GM10847 (cell line): ENCODE results near the gene RXRB.

Experiments
- POLR2A ChIP-seq: IDR thresholded peaks from 2 replicates; pipeline ENCODE4 v1.6.1; 2011; ENCODE audit not compliant: insufficient read length; ENCODE audit errors: extremely low read depth

The RXRB gene

DNA sequence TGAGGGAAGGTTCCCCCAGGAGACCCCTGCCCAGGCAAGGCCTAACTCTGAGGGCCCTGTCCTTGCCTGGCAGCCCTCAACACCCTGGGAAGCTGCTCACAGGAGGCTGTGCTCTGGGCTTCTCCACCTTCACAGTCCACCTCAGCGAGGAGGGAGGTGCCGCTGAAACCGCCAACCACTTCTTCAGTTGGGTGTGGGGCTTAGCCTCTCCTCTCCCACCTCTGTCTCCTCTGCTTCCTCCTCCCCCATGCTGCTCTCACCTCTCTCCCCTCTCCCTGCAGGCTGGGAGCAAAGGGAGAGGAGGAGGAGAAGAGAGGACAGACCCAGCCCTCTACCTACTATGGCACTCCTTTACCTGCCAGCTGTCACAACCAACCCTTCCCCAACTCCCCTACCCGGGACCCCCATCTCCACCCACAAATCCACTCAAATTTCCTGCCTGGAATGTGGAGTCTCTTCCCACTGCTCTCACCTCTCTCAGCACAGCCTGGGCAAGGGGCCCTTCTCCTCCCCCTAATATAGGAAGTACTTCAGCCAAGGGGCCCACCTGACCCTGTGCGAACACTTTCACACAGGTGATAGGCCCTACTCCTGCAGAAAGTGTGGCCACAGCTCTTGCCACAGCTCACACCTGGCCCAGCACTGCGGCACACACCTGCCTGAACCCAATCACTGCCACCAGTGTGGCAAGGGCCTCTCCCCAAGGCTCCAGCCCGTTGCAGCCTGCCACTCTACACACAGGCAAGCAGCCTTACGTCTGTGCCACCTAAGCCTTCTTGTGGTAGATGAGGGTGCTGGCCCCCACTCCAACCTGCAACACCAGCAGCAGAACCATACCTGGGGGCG, 15.0 kb upstream of the RXRB start:
- no peak for TF ChIP-seq POLR2A

- TF ChIP-seq POLR2A = no peak
These were observed 13.5 kb upstream of the RXRB start for GRCh38 chr6:33213989-33214335.

DNA sequence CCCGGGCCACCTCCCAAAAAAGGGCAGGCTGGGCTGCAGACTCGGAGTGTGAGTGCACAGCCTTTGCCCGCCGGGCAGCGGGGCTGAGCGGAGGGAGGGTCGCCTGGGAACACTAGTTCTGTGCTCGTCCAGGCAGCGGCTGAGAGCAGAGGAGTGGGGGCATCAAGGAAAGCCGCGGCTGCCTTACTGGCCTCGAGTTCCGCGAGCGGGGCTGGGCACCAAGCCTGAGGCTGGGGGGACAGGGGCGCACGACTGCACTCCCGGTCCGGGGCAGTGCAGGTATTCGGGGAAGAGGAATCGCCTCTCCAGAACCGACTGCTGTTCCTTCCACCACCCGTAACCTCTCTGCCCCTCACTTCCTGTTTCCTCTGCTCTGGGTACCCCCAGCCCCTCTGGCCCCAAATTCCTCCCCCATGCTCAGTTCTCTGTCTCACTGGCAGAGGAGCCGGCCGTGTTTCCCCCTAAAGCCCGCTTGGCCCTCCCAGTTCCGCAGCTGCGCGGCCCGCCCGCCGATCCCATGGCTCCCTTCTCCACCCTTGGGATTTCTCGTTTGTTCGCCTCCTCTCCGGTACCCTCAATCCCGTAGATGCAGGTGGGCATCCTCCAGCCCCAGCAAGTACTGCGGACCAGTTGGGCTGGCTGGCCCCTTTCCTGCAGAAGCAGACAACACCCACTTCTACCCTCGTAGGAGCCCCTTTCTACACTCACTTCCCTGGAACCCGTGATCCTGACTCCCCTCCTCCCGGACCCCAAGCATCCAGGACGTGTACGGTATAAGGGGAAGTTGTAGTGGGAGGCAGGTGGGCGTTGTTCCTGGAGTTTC, 12.9 kb upstream of the RXRB start:
- no peak for TF ChIP-seq POLR2A

GRCh38 chr6:33212857-33213165, 12.3 kb upstream of the RXRB start:
- TF ChIP-seq POLR2A = no peak

DNA sequence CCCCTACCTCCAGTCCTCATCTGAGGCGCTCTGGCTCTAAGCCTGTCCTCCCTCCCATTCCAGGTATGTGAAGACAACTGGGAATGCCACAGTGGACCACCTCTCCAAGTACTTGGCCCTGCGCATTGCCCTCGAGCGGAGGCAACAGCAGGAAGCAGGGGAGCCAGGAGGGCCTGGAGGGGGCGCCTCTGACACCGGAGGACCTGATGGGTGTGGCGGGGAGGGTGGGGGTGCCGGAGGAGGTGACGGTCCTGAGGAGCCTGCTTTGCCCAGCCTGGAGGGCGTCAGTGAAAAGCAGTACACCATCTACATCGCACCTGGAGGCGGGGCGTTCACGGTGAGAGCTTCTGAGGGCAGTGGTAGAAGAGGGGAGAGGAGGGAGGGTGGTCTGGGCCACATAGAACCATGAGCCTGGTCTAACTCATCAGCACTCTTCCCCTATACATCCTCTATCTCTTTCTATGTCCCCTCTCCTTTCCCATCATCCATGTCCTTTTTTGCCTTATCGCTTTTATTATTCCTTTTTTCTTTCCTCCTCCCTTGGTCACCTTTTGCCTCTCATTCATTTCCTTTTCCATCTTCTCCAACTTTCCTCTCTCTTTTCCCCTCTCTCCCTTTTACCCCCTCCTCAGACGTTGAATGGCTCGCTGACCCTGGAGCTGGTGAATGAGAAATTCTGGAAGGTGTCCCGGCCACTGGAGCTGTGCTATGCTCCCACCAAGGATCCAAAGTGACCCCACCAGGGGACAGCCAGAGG, 11.4 kb upstream of the RXRB start:
- TF ChIP-seq POLR2A = no peak

GRCh38 chr6:33211136-33211535, 10.7 kb upstream of the RXRB start:
- TF ChIP-seq POLR2A = no peak

GRCh38 chr6:33209856-33210255, 9.4 kb upstream of the RXRB start:
- no peak for TF ChIP-seq POLR2A

DNA sequence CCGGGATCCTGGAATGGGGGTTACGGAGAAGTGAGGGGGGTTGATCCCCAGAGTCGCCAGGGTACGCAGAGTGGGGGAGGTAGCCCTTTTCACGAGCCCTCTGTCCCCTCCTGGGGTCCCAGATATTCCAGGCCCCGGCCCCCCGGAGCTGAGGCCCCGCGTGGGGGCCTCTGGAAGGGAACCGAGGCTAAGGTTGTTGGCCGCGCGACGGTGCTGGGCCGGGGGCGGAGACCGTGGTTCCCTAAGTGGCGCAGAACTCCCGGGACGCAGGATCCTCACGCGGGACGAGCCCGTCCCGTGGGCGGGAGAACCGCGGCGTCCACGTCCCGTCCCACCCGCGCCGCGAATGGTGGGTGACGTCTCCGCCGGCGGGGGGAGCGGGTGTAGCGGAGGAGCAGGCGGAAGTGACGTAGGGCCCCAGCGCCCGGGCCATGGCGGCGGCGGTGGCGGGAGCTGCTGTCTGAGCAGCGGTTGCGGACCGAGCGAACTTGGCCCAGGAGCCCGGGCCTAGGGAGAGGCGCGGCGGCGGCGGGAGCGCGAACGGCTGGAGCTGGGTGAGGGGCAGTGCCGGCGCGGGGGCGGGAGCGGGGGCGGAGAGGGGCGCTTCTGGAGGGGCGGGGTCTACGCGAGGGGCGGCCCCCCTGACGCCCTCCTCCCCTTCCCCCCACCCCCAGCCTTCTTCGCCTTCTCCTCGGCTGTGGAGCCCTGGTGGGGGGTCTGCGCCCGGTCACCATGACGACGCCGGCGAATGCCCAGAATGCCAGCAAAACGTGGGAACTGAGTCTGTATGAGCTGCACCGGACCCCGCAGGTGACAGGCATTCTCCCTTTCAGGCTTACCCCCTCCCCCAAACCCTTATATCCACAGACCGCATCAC, 7.9 kb upstream of the RXRB start, which contains the start of gene RING1:
RING1 (plus strand) TSS at position 410 of the 877 bp plus-strand sequence; CDS start at position 733, 323 bp downstream.
- TF ChIP-seq POLR2A = peak; percentile 96

- TF ChIP-seq POLR2A = no peak
These were observed 7.2 kb upstream of the RXRB start for GRCh38 chr6:33207552-33208090.

DNA sequence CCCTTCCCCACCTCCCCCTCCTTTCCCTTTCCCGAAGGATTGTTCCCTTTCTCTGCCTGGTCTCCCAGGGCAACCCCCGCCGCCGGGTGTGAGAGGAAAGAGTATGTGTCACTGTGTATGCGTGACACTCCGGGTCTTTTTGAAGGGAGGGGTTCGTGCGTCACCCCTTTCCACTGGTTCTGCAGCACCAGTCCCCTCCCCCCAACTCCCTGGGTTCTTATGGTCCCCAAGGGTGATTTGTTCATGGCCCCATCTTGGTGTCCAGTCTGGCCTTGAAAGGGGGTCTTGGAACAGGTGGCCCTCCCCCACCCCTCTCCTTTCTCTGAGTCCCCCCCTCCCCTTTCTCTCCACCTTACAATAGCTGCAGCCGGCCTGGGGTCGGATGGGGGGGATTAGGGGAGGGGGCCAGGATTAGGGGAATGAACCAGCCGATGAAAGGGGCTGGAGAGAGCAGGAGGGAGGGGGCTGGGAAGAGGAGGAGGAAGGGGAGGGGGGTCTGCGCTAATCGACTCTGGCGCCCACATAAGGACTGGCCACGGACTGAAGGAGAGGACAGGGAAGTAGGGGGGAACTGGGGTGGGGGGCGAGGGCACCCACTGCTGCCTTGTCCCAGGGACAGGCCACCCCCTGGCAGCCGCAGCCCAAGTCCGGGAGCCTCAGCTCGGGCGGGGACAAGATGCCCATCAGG, 6.5 kb upstream of the RXRB start:
- no peak for TF ChIP-seq POLR2A

DNA sequence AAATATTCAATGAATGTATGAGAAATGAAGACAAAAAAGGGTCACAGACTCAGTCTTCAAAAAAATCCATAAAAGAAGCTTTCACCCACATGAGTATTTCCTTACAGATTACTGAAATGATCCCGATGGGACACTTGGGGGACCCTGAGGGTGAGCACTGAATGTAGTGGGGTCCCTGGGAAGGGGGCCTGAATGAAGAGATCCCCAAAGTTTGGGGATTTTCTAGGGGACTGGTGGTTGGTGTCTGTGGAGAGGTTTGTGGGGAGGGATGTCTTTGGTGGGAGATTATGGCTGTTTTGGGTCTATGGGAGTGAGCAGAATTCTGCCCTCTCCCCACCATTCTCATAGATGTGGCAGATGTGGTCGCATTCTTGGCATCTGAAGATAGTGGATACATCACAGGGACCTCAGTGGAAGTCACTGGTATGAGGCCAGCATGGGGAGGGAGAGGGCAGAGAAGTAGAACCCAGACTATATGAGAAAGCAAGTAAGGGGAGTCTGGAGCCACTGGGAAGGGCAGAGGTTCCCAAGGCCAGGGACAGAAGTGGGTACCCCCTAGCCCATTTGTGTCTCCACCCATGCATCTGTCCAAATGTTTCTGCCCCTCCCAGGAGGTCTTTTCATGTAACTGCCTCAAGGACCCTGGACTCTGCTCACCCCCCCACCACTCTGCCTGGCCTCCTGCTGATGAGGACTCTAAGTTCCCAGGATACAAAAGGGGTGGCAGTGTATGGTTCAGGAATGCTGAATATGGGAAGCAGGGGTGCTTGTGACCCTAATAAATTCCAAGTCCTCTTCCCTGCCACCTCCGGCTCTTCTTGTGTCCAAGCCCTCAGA, 5.8 kb upstream of the RXRB start:
- TF ChIP-seq POLR2A = no peak

DNA sequence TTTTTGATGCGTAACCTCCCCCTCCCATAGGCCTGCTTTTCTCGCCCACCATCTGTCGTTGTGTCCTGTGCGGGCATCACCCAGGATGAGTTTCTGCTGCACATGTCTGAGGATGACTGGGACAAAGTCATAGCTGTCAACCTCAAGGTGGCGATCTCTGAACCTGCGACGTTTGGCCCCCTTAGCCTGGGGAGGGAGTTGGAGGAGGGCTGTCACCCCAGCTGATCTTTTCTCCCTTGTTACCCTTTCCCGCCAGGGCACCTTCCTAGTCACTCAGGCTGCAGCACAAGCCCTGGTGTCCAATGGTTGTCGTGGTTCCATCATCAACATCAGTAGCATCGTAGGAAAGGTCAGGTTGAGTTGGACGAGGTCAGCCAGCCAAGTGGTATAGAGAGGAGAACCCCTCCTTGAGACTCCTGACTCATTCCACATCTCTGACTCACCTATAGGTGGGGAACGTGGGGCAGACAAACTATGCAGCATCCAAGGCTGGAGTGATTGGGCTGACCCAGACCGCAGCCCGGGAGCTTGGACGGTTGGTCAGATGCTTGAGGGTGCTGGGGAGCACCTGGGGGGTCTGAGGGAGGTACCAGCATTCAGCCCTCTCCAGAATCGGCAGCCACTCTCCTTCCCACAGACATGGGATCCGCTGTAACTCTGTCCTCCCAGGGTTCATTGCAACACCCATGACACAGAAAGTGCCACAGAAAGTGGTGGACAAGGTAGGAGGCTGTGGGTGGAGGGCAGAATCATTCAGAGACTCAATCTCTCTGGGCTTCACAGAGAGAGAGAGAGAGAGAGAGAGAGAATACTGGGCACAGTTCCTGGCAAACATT, 4.9 kb upstream of the RXRB start:
- TF ChIP-seq POLR2A = no peak
